Astrocyte (in vitro differentiated cells and primary cell): ENCODE results near the gene SLC66A2. TPM values are rescaled to one million over a fixed set of nuclear protein-coding genes. Genes with fewer than 3 reads are reported as not detected.

Experiments used
- DNase-seq: peaks from one replicate; pipeline ENCODE4 v3.0.0-alpha.2; 2010; ENCODE audit warnings: low read depth
- FAIRE-seq: peaks from 2 replicates; lab custom pipeline; 2011; peaks lifted over from hg19 to GRCh38; lab: Jason Lieb, UNC
- H2AFZ ChIP-seq: 2 replicates; pipeline ENCODE4 v1.6.0; 2012; ENCODE audit warnings: low read depth, low read length, inconsistent platforms
- H3K27ac ChIP-seq: 2 replicates; pipeline ENCODE4 v1.5.1; 2011; ENCODE audit warnings: low read depth, low read length, inconsistent platforms
- H3K27me3 ChIP-seq: 2 replicates; pipeline ENCODE4 v1.6.0; 2011; ENCODE audit warnings: low read length, inconsistent platforms; ENCODE audit not compliant: insufficient read depth
- H3K36me3 ChIP-seq: 2 replicates; pipeline ENCODE4 v1.5.1; 2011; ENCODE audit warnings: low read length, inconsistent platforms; ENCODE audit not compliant: insufficient read depth
- H3K4me1 ChIP-seq: 2 replicates; pipeline ENCODE4 v1.5.1; 2011; ENCODE audit warnings: low read length, inconsistent platforms; ENCODE audit not compliant: insufficient read depth
- H3K4me2 ChIP-seq: 2 replicates; pipeline ENCODE4 v1.6.0; 2012; ENCODE audit warnings: low read length, inconsistent platforms
- H3K4me3 ChIP-seq: 2 replicates; pipeline ENCODE4 v1.5.1; 2011; ENCODE audit warnings: low read depth, mild to moderate bottlenecking, low read length, inconsistent platforms; ENCODE audit not compliant: insufficient read depth
- H3K79me2 ChIP-seq: 2 replicates; pipeline ENCODE4 v1.6.0; 2012; ENCODE audit warnings: mild to moderate bottlenecking, low read length, inconsistent platforms; ENCODE audit not compliant: insufficient read depth
- H3K9ac ChIP-seq: 2 replicates; pipeline ENCODE4 v1.6.0; 2012; ENCODE audit warnings: mild to moderate bottlenecking, low read length, inconsistent platforms
- H3K9me3 ChIP-seq: 2 replicates; pipeline ENCODE4 v1.5.1; 2012; ENCODE audit warnings: low read depth, mild to moderate bottlenecking, low read length, inconsistent platforms; ENCODE audit not compliant: insufficient read depth
- H4K20me1 ChIP-seq: 2 replicates; pipeline ENCODE4 v1.6.0; 2012; ENCODE audit warnings: low read length, inconsistent platforms; ENCODE audit not compliant: insufficient read depth
- H3K27ac Mint-ChIP-seq: one replicate; pipeline ENCODE4 v1.8.0; 2021; ENCODE audit warnings: mild to moderate bottlenecking, mixed read lengths; ENCODE audit not compliant: unreplicated experiment
- H3K27me3 Mint-ChIP-seq: one replicate; pipeline ENCODE4 v1.8.0; 2021; ENCODE audit warnings: low read depth, mixed read lengths; ENCODE audit not compliant: unreplicated experiment
- H3K36me3 Mint-ChIP-seq: one replicate; pipeline ENCODE4 v1.8.0; 2021; ENCODE audit warnings: low read depth, mixed read lengths; ENCODE audit not compliant: unreplicated experiment
- H3K4me1 Mint-ChIP-seq: one replicate; pipeline ENCODE4 v1.8.0; 2021; ENCODE audit warnings: low read depth, mixed read lengths; ENCODE audit not compliant: unreplicated experiment
- H3K4me3 Mint-ChIP-seq: one replicate; pipeline ENCODE4 v1.8.0; 2021; ENCODE audit warnings: mild to moderate bottlenecking, moderate library complexity, mixed read lengths; ENCODE audit not compliant: unreplicated experiment
- H3K9me3 Mint-ChIP-seq: one replicate; pipeline ENCODE4 v1.8.0; 2021; ENCODE audit warnings: mild to moderate bottlenecking, mixed read lengths; ENCODE audit not compliant: unreplicated experiment
- EZH2 ChIP-seq: IDR thresholded peaks from 2 replicates; pipeline ENCODE4 v1.6.1; 2012; ENCODE audit warnings: mild to moderate bottlenecking, low read length, inconsistent platforms; ENCODE audit not compliant: insufficient read depth
- total RNA-seq: library from RNA; stranded (reverse); gene quantifications from 2 replicates; pipeline ENCODE4 v1.2.1, GENCODE V29; 2021
- TF ChIP-seq, protein P1 (sequence below): IDR thresholded peaks from 2 replicates; pipeline ENCODE4 v1.5.1; 2011; ENCODE audit warnings: low read depth, mild to moderate bottlenecking, inconsistent platforms, low read length, moderate library complexity; ENCODE audit not compliant: insufficient read depth

Gene SLC66A2
- total RNA-seq, 1 donor from 2014 or later: 25.3 TPM

DNA sequence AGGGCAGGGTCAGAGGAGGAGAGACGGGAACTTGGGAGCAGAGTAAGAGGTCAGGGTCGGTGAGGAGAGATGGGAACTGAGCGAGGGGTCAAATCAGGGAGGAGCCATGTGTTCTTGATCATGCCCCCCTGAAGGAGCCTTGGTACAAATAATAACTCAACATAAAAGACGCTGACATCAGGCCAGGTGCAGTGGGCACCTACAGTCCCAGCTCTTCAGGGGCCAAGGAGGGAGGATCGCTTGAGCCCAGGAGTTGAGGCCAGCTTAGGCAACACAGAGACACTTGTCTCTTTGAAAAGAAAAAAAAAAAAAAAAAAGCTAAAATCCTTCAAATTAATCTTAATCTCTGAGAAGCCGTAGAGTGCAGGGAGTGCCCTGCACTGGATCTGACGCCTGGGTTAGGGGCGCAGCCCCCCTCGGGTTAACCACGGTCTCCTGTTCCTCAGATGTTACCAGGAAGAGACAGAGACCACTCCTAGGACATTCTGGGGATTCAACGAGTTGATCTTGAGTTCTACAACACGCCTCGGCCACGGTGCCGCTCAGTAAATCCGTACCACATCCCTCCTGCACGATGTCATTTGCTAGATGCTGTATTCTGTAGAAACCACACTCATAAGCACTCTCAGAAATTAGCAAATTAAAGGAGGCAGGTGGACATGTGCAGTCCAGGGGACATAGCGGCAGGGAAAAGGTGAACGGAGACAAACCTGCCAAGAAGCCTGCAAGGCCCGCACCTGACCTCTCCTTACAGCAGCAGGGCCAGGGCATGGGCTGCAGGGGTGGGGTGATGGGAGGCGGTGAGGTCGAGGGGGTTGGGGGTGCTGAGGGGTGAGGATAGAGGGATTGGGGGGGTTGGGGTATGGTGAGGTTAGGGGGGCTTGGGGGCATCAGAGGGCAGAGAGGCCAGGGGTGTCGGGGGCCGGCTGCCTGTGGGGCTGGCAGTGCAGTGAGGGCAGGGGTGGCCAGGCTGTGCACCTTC is 29.2 kb downstream of the SLC66A2 start:
- Histone ChIP-seq H3K27ac (no peak overlapping the region), H3K79me2 (peaks cover 3% of the 10 kb centered on the region), H3K9me3 (no peaks in the 10 kb centered on the region), H2AFZ (no peak overlapping the region), H3K9ac (no peak overlapping the region), H3K27me3 (no peaks in the 10 kb centered on the region), H4K20me1 (peaks cover 47% of the 10 kb centered on the region), H3K4me3 (no peak overlapping the region), H3K4me2 (no peak overlapping the region), H3K4me1 (no peaks in the 10 kb centered on the region), H3K36me3 (no peaks in the 10 kb centered on the region)
- FAIRE-seq (no peak), DNase-seq (no peak)
- no peak overlapping the region for H3K27ac Mint-ChIP-seq
- H3K27me3 Mint-ChIP-seq: no peaks in the 10 kb centered on the region
- no peaks in the 10 kb centered on the region for H3K9me3 Mint-ChIP-seq
- H3K4me3 Mint-ChIP-seq: no peak overlapping the region
- H3K4me1 Mint-ChIP-seq: no peaks in the 10 kb centered on the region
- H3K36me3 Mint-ChIP-seq: peaks cover 27% of the 10 kb centered on the region
- no peak for TF ChIP-seq EZH2
- TF ChIP-seq, protein P1, sequence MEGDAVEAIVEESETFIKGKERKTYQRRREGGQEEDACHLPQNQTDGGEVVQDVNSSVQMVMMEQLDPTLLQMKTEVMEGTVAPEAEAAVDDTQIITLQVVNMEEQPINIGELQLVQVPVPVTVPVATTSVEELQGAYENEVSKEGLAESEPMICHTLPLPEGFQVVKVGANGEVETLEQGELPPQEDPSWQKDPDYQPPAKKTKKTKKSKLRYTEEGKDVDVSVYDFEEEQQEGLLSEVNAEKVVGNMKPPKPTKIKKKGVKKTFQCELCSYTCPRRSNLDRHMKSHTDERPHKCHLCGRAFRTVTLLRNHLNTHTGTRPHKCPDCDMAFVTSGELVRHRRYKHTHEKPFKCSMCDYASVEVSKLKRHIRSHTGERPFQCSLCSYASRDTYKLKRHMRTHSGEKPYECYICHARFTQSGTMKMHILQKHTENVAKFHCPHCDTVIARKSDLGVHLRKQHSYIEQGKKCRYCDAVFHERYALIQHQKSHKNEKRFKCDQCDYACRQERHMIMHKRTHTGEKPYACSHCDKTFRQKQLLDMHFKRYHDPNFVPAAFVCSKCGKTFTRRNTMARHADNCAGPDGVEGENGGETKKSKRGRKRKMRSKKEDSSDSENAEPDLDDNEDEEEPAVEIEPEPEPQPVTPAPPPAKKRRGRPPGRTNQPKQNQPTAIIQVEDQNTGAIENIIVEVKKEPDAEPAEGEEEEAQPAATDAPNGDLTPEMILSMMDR: no peak

DNA sequence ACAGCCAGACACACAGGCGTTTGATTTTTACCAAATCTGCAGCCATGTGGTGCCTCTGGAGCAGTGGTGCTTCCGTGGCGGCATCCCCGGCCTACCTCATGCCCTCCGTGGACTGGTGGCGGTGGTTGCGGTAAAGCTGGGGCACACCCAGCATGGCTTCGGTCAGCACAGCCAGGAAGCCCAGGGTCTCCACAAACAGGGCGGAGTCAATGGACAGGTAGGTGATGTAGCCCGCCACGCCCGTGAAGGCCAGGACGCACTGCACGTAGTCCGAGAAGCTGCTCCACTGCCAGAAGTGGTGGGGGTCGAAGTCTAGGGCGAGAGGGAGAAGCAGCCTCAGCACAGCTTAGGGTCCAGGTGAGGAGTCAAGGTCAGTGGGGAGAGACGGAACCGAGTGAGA is 32.4 kb downstream of the SLC66A2 start:
- H4K20me1 ChIP-seq: peaks cover 22% of the 10 kb centered on the region
- Mint-ChIP-seq H3K27me3 (no peaks in the 10 kb centered on the region), H3K36me3 (peaks cover 34% of the 10 kb centered on the region), H3K4me3 (no peak overlapping the region), H3K4me1 (no peaks in the 10 kb centered on the region), H3K27ac (no peak overlapping the region), H3K9me3 (peaks cover 7% of the 10 kb centered on the region)
- no peak for TF ChIP-seq EZH2
- TF ChIP-seq, protein P1: no peak
- no peak overlapping the region for H3K4me2 ChIP-seq
- no peak overlapping the region for H3K9ac ChIP-seq
- H3K4me1 ChIP-seq: no peaks in the 10 kb centered on the region
- no peak for DNase-seq
- H2AFZ ChIP-seq: no peak overlapping the region
- H3K27me3 ChIP-seq: no peaks in the 10 kb centered on the region
- H3K27ac ChIP-seq: no peak overlapping the region
- no peaks in the 10 kb centered on the region for H3K36me3 ChIP-seq
- no peaks in the 10 kb centered on the region for H3K79me2 ChIP-seq
- H3K9me3 ChIP-seq: no peaks in the 10 kb centered on the region
- no peak overlapping the region for H3K4me3 ChIP-seq
- no peak for FAIRE-seq

DNA sequence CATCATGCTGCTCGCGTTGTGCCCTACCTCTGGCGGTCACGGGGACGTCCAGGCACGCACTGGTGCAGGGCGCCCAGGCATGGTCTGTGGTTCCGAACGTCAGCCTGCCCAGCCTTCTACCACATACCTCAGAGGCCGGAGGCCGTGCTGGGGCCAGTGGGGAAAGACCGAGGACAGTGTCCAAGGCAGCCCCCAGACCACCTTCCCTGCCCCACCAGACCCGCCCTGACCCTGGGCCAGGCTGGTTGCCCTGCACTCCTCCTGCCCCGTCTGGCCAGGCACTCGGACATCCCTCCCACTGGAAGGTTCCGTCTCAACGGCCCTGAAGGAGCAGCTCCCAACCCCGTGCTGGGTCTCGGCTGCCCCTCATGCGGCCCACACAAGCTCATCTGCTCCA is 32.8 kb downstream of the SLC66A2 start:
- H3K27me3 Mint-ChIP-seq: no peaks in the 10 kb centered on the region
- no peak overlapping the region for H3K4me2 ChIP-seq
- no peak overlapping the region for H3K27ac Mint-ChIP-seq
- no peaks in the 10 kb centered on the region for H3K4me1 ChIP-seq
- H3K9me3 ChIP-seq: no peaks in the 10 kb centered on the region
- DNase-seq (no peak), FAIRE-seq (no peak)
- H3K27me3 ChIP-seq: no peaks in the 10 kb centered on the region
- H3K36me3 Mint-ChIP-seq: peaks cover 33% of the 10 kb centered on the region
- no peak overlapping the region for H2AFZ ChIP-seq
- no peak for TF ChIP-seq EZH2
- TF ChIP-seq, protein P1: no peak
- peaks cover 7% of the 10 kb centered on the region for H3K9me3 Mint-ChIP-seq
- no peak overlapping the region for H3K4me3 ChIP-seq
- H3K4me1 Mint-ChIP-seq: no peaks in the 10 kb centered on the region
- no peaks in the 10 kb centered on the region for H3K79me2 ChIP-seq
- H4K20me1 ChIP-seq: peaks cover 19% of the 10 kb centered on the region
- H3K36me3 ChIP-seq: no peaks in the 10 kb centered on the region
- H3K27ac ChIP-seq: no peak overlapping the region
- no peak overlapping the region for H3K9ac ChIP-seq
- no peak overlapping the region for H3K4me3 Mint-ChIP-seq
